Activated gamma-delta T cell treated with anti-CD3 and anti-CD28 coated beads, Interleukin-2, amount 50 U/mL, for 16 hours (primary cell): ENCODE results near the gene AHCYL1.

ENCODE experiments used
- DNase-seq: peaks from one replicate; pipeline ENCODE4 v3.0.0-alpha.2; 2020; ENCODE audit warnings: low read depth

Gene AHCYL1

GRCh38 chr1:109976762-109977161 is 7.8 kb upstream of the AHCYL1 start:
- DNase-seq: no peak

- DNase-seq: no peak
These were observed 7.3 kb upstream of the AHCYL1 start for GRCh38 chr1:109977225-109977624.

- DNase-seq: no peak
These were observed 6.7 kb upstream of the AHCYL1 start for GRCh38 chr1:109977657-109978378.

GRCh38 chr1:109978761-109979488 is 5.6 kb upstream of the AHCYL1 start:
- DNase-seq: no peak

- no peak for DNase-seq
These were observed 5.0 kb upstream of the AHCYL1 start for GRCh38 chr1:109979489-109980091.

- DNase-seq: no peak
These were observed 4.1 kb upstream of the AHCYL1 start for GRCh38 chr1:109980324-109981003.

GRCh38 chr1:109981004-109981335 is 3.6 kb upstream of the AHCYL1 start:
- no peak for DNase-seq

- DNase-seq: no peak
These were observed 980 bp upstream of the AHCYL1 start for GRCh38 chr1:109983380-109984189.

- DNase-seq: no peak
These were observed 442 bp upstream of the AHCYL1 start for GRCh38 chr1:109984190-109984455.

GRCh38 chr1:109985247-109986053 is 885 bp downstream of the AHCYL1 start:
- no peak for DNase-seq

GRCh38 chr1:109986054-109986444 is 1.5 kb downstream of the AHCYL1 start:
- DNase-seq: no peak

GRCh38 chr1:109988349-109988914 is 3.9 kb downstream of the AHCYL1 start:
- no peak for DNase-seq

- no peak for DNase-seq
These were observed 5.1 kb downstream of the AHCYL1 start for GRCh38 chr1:109989506-109990301.

GRCh38 chr1:109990302-109990653 is 5.7 kb downstream of the AHCYL1 start:
- DNase-seq: no peak

- no peak for DNase-seq
These were observed 6.9 kb downstream of the AHCYL1 start for GRCh38 chr1:109991400-109991925.

- DNase-seq: no peak
These were observed 9.3 kb downstream of the AHCYL1 start for GRCh38 chr1:109993885-109994284.

GRCh38 chr1:109994654-109995053 is 10.1 kb downstream of the AHCYL1 start:
- DNase-seq: no peak

- DNase-seq: no peak
These were observed 11.0 kb downstream of the AHCYL1 start for GRCh38 chr1:109995536-109995935.

GRCh38 chr1:109996476-109996875 is 11.9 kb downstream of the AHCYL1 start:
- DNase-seq: no peak
